CD14-positive monocyte (primary cell): ENCODE data around the gene PLA2G6. TPM values are rescaled to one million over a fixed set of nuclear protein-coding genes. Genes with fewer than 3 reads are reported as not detected.

ENCODE experiments used
- DNase-seq, 3 donors: peaks; one replicate each; pipeline ENCODE4 v3.0.0-alpha.2; 2011 to 2022
- H2AFZ ChIP-seq: 2 replicates; pipeline ENCODE4 v1.6.0; 2012; ENCODE audit warnings: mild to moderate bottlenecking, low read depth, low read length, inconsistent platforms; ENCODE audit not compliant: insufficient read depth, poor library complexity, severe bottlenecking
- H3K27ac ChIP-seq, 2 donors: 1 replicate in 1 of 2; 2 replicates in 1 of 2; pipeline ENCODE4 v1.5.1; 2012 to 2013; ENCODE audit warnings: low read length in 2 of 2, control low read depth in 1 of 2, inconsistent platforms in 1 of 2, low read depth in 1 of 2, mild to moderate bottlenecking in 1 of 2
- H3K27me3 ChIP-seq, 2 donors: one replicate each; pipeline versions ENCODE4 v1.6.0 to v1.6.1; 2011 to 2013; ENCODE audit warnings: low read length in 2 of 2; ENCODE audit not compliant: control insufficient read depth in 2 of 2, insufficient read depth in 2 of 2
- H3K36me3 ChIP-seq, 2 donors: replicated peaks in 1 of 2; 1 replicate in 1 of 2; 2 replicates in 1 of 2; pipeline versions ENCODE4 v1.5.1 to v1.6.1; 2012 to 2013; ENCODE audit warnings: low read length in 2 of 2, control low read depth in 1 of 2, inconsistent platforms in 1 of 2, mild to moderate bottlenecking in 1 of 2; ENCODE audit not compliant: insufficient read depth in 2 of 2, control insufficient read depth in 1 of 2
- H3K4me1 ChIP-seq, 2 donors: 1 replicate in 1 of 2; 2 replicates in 1 of 2; pipeline versions ENCODE4 v1.5.1 to v1.6.1; 2012 to 2013; ENCODE audit warnings: low read length in 2 of 2, control low read depth in 1 of 2, inconsistent platforms in 1 of 2, mild to moderate bottlenecking in 1 of 2, moderate library complexity in 1 of 2; ENCODE audit not compliant: insufficient read depth in 2 of 2, control insufficient read depth in 1 of 2
- H3K4me2 ChIP-seq: replicated peaks from 2 replicates; pipeline ENCODE3; 2012; ENCODE audit warnings: low read length, moderate library complexity, mild to moderate bottlenecking; ENCODE audit not compliant: poor library complexity, severe bottlenecking; ENCODE audit errors: extremely low read depth
- H3K4me3 ChIP-seq, 3 experiments: fragments of 200-600 bp in 1 of 3; sonication (generic) in 1 of 3; replicated peaks in 1 of 3; 1 replicate in 2 of 3; 2 replicates in 1 of 3; pipeline ENCODE4 v1.5.1; 2011 to 2013; ENCODE audit warnings: low read length in 3 of 3, mild to moderate bottlenecking in 3 of 3, control low read depth in 2 of 3, low read depth in 2 of 3, inconsistent platforms in 1 of 3, moderate library complexity in 1 of 3
- H3K79me2 ChIP-seq: 2 replicates; pipeline ENCODE4 v1.6.0; 2012; ENCODE audit warnings: mild to moderate bottlenecking, control low read depth, inconsistent platforms, low read length, moderate library complexity; ENCODE audit not compliant: insufficient read depth
- H3K9ac ChIP-seq: 2 replicates; pipeline ENCODE4 v1.6.0; 2017; ENCODE audit warnings: low read length, mild to moderate bottlenecking; ENCODE audit not compliant: insufficient read depth, poor library complexity, severe bottlenecking
- H3K9me3 ChIP-seq, 2 donors: replicated peaks in 1 of 2; 1 replicate in 1 of 2; 2 replicates in 1 of 2; pipeline versions ENCODE4 v1.5.1 to v1.6.1; 2012 to 2013; ENCODE audit warnings: low read length in 2 of 2, control low read depth in 1 of 2; ENCODE audit not compliant: control insufficient read depth in 1 of 2, insufficient read depth in 1 of 2
- H4K20me1 ChIP-seq: 2 replicates; pipeline ENCODE4 v1.6.0; 2012; ENCODE audit warnings: mild to moderate bottlenecking, low read length, control low read depth, moderate library complexity; ENCODE audit not compliant: insufficient read depth
- H3K27ac Mint-ChIP-seq, 7 donors: one replicate each; pipeline ENCODE4 v1.8.0; 2020; ENCODE audit warnings: mild to moderate bottlenecking in 7 of 7, mixed read lengths in 7 of 7, moderate library complexity in 6 of 7, inconsistent platforms in 2 of 7
- H3K27me3 Mint-ChIP-seq, 3 donors: one replicate each; pipeline ENCODE4 v1.8.0; 2021 to 2022; ENCODE audit warnings: low read depth in 3 of 3, mild to moderate bottlenecking in 3 of 3, mixed read lengths in 3 of 3, moderate library complexity in 3 of 3, inconsistent platforms in 1 of 3
- H3K36me3 Mint-ChIP-seq, 2 donors: one replicate each; pipeline ENCODE4 v1.8.0; 2020; ENCODE audit warnings: mixed read lengths in 2 of 2, inconsistent platforms in 1 of 2, mild to moderate bottlenecking in 1 of 2
- H3K4me1 Mint-ChIP-seq: one replicate; pipeline ENCODE4 v1.8.0; 2020; ENCODE audit warnings: mild to moderate bottlenecking, mixed read lengths
- H3K4me3 Mint-ChIP-seq, 2 donors: one replicate each; pipeline ENCODE4 v1.8.0; 2020; ENCODE audit warnings: mild to moderate bottlenecking in 2 of 2, mixed read lengths in 2 of 2, moderate library complexity in 1 of 2
- H3K9me3 Mint-ChIP-seq, 7 donors: one replicate each; pipeline ENCODE4 v1.8.0; 2020 to 2022; ENCODE audit warnings: mixed read lengths in 7 of 7, mild to moderate bottlenecking in 6 of 7, moderate library complexity in 6 of 7, inconsistent platforms in 2 of 7
- WGBS: methylation state at CpG from one replicate; pipeline ENCODE4 v1.1.5; 2013; ENCODE audit warnings: missing lambda C conversion rate; ENCODE audit not compliant: insufficient coverage; 5-methylcytosine and 5-hydroxymethylcytosine counted together
- intact Hi-C, 2 donors: fragments of 100-400 bp; cut with micrococcal nuclease; formaldehyde crosslinking; loops; one replicate each; pipeline versions ENCODE4 v1.15.0 to v1.15.1; 2023
- polyA plus RNA-seq, 3 donors: library from polyadenylated mRNA; depleted of rRNA in 1 of 3; unstranded in 2 of 3; stranded (reverse) in 1 of 3; fragments of 300-500 nt in 2 of 3; fragments of >200 nt in 1 of 3; fragmentation: Illumina TruSeq in 2 of 3; gene quantifications; 1 replicate in 2 of 3; 2 replicates in 1 of 3; pipeline ENCODE4 v1.2.3, GENCODE V29; 2012 to 2021
- TF ChIP-seq, protein P1 (sequence below): fragments of 200-600 bp; IDR thresholded peaks from one replicate; pipeline ENCODE4 v1.8.0; 2022; ENCODE audit warnings: antibody characterized with exemption, mild to moderate bottlenecking

The PLA2G6 gene
- polyA plus RNA-seq, 3 donors = 0.43 to 8.3 (median 0.62) TPM

DNA sequence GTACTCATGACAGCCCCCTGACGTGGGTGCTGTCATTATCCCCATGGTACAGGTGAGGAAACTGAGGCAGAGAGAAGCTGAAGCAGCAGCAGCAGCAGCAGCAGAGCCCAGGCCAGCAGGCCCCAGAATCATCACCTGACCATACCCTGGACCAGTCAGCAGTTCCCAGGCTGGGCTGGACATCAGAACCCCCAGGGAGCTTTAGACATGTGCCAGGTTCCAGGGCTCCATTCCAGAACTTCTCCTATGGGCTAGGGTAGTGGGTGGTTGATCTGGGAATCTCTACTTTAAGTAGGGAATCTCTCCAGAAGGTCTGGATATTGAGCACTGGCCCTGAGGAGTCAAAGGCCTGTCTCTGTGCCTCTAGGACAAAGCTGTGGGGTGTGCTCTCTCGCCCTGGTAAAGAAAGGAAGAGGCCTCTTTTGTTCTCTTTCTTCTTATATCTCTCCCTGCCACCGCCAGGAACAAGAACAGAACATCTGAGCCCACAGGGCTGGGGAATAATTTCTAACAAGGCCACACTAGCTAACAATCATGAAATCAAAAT, 46.8 kb upstream of the PLA2G6 start:
- Histone ChIP-seq H2AFZ (no peak overlapping the region), H3K36me3 (peaks cover 24 to 52% of the 10 kb centered on the region in 2 donors), H3K79me2 (no peaks in the 10 kb centered on the region), H3K9me3 (no peaks in the 10 kb centered on the region), H3K4me3 (no peak overlapping the region), H3K9ac (no peak overlapping the region), H3K4me1 (peaks cover 11 to 29% of the 10 kb centered on the region in 2 donors), H3K27me3 (no peaks in the 10 kb centered on the region), H4K20me1 (no peaks in the 10 kb centered on the region), H3K27ac (peak overlapping the region in 1 of 2 donors; percentile 71), H3K4me2 (no peak overlapping the region)
- H3K27me3 Mint-ChIP-seq = peaks cover 0 to 2% (median 0%) of the 10 kb centered on the region in 3 donors
- TF ChIP-seq, protein P1, sequence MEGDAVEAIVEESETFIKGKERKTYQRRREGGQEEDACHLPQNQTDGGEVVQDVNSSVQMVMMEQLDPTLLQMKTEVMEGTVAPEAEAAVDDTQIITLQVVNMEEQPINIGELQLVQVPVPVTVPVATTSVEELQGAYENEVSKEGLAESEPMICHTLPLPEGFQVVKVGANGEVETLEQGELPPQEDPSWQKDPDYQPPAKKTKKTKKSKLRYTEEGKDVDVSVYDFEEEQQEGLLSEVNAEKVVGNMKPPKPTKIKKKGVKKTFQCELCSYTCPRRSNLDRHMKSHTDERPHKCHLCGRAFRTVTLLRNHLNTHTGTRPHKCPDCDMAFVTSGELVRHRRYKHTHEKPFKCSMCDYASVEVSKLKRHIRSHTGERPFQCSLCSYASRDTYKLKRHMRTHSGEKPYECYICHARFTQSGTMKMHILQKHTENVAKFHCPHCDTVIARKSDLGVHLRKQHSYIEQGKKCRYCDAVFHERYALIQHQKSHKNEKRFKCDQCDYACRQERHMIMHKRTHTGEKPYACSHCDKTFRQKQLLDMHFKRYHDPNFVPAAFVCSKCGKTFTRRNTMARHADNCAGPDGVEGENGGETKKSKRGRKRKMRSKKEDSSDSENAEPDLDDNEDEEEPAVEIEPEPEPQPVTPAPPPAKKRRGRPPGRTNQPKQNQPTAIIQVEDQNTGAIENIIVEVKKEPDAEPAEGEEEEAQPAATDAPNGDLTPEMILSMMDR = no peak
- no peak overlapping the region for H3K4me3 Mint-ChIP-seq
- intact Hi-C loops = loop anchor here (2.0 to 5.0 kb wide), 2 partner anchors 111 to 114 kb away; no protein-coding TSS in a partner anchor
- H3K9me3 Mint-ChIP-seq = no peaks in the 10 kb centered on the region
- peak overlapping the region in 4 of 7 donors; percentile 20 to 84 (median 65) for H3K27ac Mint-ChIP-seq
- WGBS = 100% methylated on average over 1 of the region's 3 CpGs
- H3K36me3 Mint-ChIP-seq = peaks cover 46 to 87% of the 10 kb centered on the region in 2 donors
- DNase-seq = no peak
- H3K4me1 Mint-ChIP-seq = peaks cover 21% of the 10 kb centered on the region

- no peak for DNase-seq
- Histone ChIP-seq H3K9ac (no peak overlapping the region), H3K4me3 (no peak overlapping the region), H2AFZ (no peak overlapping the region), H3K27me3 (no peaks in the 10 kb centered on the region), H4K20me1 (no peaks in the 10 kb centered on the region), H3K27ac (no peak overlapping the region), H3K79me2 (no peaks in the 10 kb centered on the region), H3K4me2 (no peak overlapping the region), H3K36me3 (peaks cover 23 to 42% of the 10 kb centered on the region in 2 donors), H3K9me3 (no peaks in the 10 kb centered on the region), H3K4me1 (peaks cover 11 to 29% of the 10 kb centered on the region in 2 donors)
- H3K27me3 Mint-ChIP-seq = peaks cover 0 to 2% (median 0%) of the 10 kb centered on the region in 3 donors
- peaks cover 43 to 83% of the 10 kb centered on the region in 2 donors for H3K36me3 Mint-ChIP-seq
- intact Hi-C loops = loop anchor here in 1 of 2 donors (5.0 kb wide), 1 partner anchor 110 kb away; no protein-coding TSS in a partner anchor
- WGBS = 98% methylated on average over 15 of the region's 25 CpGs
- H3K9me3 Mint-ChIP-seq = peaks cover 0 to 1% (median 0%) of the 10 kb centered on the region in 7 donors
- H3K4me1 Mint-ChIP-seq = peaks cover 21% of the 10 kb centered on the region
- peak overlapping the region in 4 of 7 donors; percentile 8 to 45 (median 24) for H3K27ac Mint-ChIP-seq
- TF ChIP-seq, protein P1 = no peak
- H3K4me3 Mint-ChIP-seq = no peak overlapping the region
These were observed 45.4 kb upstream of the PLA2G6 start for GRCh38 chr22:38226853-38227649.
